Left lung (tissue), 10 donors: ENCODE measurements around the gene IGFLR1. TPM values are rescaled to one million over a fixed set of nuclear protein-coding genes. Genes with fewer than 3 reads are reported as not detected.
A peak's percentile ranks its signal among the peaks of the same experiment; 100 is the strongest.

ENCODE experiments used
- ATAC-seq: fragments of 200-7000 bp; cut with Tn5 transposase; one replicate; pipeline ENCODE4 v1.9.1; 2020; ENCODE audit warnings: moderate library complexity
- DNase-seq, 4 donors: peaks; one replicate each; pipeline ENCODE4 v3.0.0-alpha.2; 2013 to 2020
- H3K27ac ChIP-seq, 2 donors: fragments of 200-600 bp; sonication (generic) in 1 of 2; one replicate each; pipeline versions ENCODE4 v1.5.0 to v1.8.0; 2020 to 2021
- H3K27me3 ChIP-seq, 2 donors: fragments of 200-600 bp; sonication (generic) in 1 of 2; one replicate each; pipeline versions ENCODE4 v1.5.0 to v1.8.0; 2020 to 2021
- H3K36me3 ChIP-seq, 2 donors: fragments of 200-600 bp; sonication (generic) in 1 of 2; one replicate each; pipeline versions ENCODE4 v1.5.0 to v1.8.0; 2020 to 2021
- H3K4me1 ChIP-seq, 2 donors: fragments of 200-600 bp; one replicate each; pipeline ENCODE4 v1.8.0; 2021
- H3K4me3 ChIP-seq, 2 donors: fragments of 200-600 bp; sonication (generic) in 1 of 2; one replicate each; pipeline versions ENCODE4 v1.5.0 to v1.8.0; 2020 to 2021; ENCODE audit warnings: mild to moderate bottlenecking in 1 of 2
- H3K9me3 ChIP-seq, 2 donors: fragments of 200-600 bp; sonication (generic) in 1 of 2; one replicate each; pipeline versions ENCODE4 v1.5.0 to v1.8.0; 2020 to 2021
- CTCF ChIP-seq, 2 donors: fragments of 200-600 bp; sonication (generic) in 1 of 2; IDR thresholded peaks; one replicate each; pipeline versions ENCODE4 v1.5.0 to v1.8.0; 2021; ENCODE audit warnings: antibody characterized with exemption in 2 of 2
- intact Hi-C, 2 donors: fragments of 100-400 bp; cut with DNase I; formaldehyde crosslinking; loops; one replicate each; pipeline versions ENCODE4 v1.11.2 to v1.14.2; 2022
- polyA plus RNA-seq, 6 donors: library from polyadenylated mRNA; unstranded; fragments of 120-200 nt; gene quantifications; one replicate each; pipeline ENCODE4 v1.2.1, GENCODE V29; 2013; ENCODE audit not compliant: insufficient read length in 6 of 6
- total RNA-seq, 2 donors: library from RNA; stranded (reverse); fragmentation: NEBNext Ultra II Directional; extraction: Animal tissue kit (Norgen Biotek cat#: 25700); gene quantifications; one replicate each; pipeline ENCODE4 v1.2.1, GENCODE V29; 2021
- donor health status: DM: no; HTN: yes; CAD: no.
- donor health status: DM: no; HTN: no; CAD: no.

Gene IGFLR1
- total and polyA plus RNA-seq, 8 donors, result 2.0 to 25.8 (median 5.6) TPM

- Histone ChIP-seq H3K27ac (no peak overlapping the region), H3K4me3 (peak overlapping the region in 1 of 2 donors; percentile 95), H3K4me1 (peaks cover 12 to 37% of the 10 kb centered on the region in 2 donors), H3K36me3 (peaks cover 0 to 9% of the 10 kb centered on the region in 2 donors), H3K27me3 (peaks cover 0 to 4% of the 10 kb centered on the region in 2 donors), H3K9me3 (no peaks in the 10 kb centered on the region)
- DNase-seq (no peak), ATAC-seq (no peak)
- no peak for TF ChIP-seq CTCF (IDR thresholded peaks at IDR 0.05)
- intact Hi-C loops, result no loop called here
These were observed 26.9 kb downstream of the IGFLR1 start for GRCh38 chr19:35715355-35715809.

- Histone ChIP-seq H3K27ac (no peak overlapping the region), H3K27me3 (peaks cover 0 to 10% of the 10 kb centered on the region in 2 donors), H3K36me3 (peaks cover 0 to 3% of the 10 kb centered on the region in 2 donors), H3K4me1 (peaks cover 12 to 32% of the 10 kb centered on the region in 2 donors), H3K9me3 (no peaks in the 10 kb centered on the region), H3K4me3 (no peak overlapping the region)
- no peak for DNase-seq
- TF ChIP-seq CTCF (IDR thresholded peaks at IDR 0.05), result no peak
- ATAC-seq, result no peak
- intact Hi-C loops, result no loop called here
These were observed 27.5 kb downstream of the IGFLR1 start for GRCh38 chr19:35714601-35715354.

GRCh38 chr19:35713904-35714495 lies 28.3 kb downstream of the IGFLR1 start:
- no peak for ATAC-seq
- peaks cover 11 to 24% of the 10 kb centered on the region in 2 donors for H3K4me1 ChIP-seq
- TF ChIP-seq CTCF (IDR thresholded peaks at IDR 0.05), result no peak
- no peak overlapping the region for H3K27ac ChIP-seq
- H3K27me3 ChIP-seq, result peaks cover 0 to 14% of the 10 kb centered on the region in 2 donors
- H3K36me3 ChIP-seq, result no peaks in the 10 kb centered on the region
- DNase-seq, result no peak
- intact Hi-C loops, result no loop called here
- H3K9me3 ChIP-seq, result no peaks in the 10 kb centered on the region
- H3K4me3 ChIP-seq, result no peak overlapping the region

GRCh38 chr19:35713506-35713850 lies 28.8 kb downstream of the IGFLR1 start:
- Histone ChIP-seq H3K9me3 (no peaks in the 10 kb centered on the region), H3K27me3 (peaks cover 0 to 19% of the 10 kb centered on the region in 2 donors), H3K4me1 (peaks cover 7 to 19% of the 10 kb centered on the region in 2 donors), H3K27ac (no peak overlapping the region), H3K4me3 (no peak overlapping the region), H3K36me3 (no peaks in the 10 kb centered on the region)
- no peak for TF ChIP-seq CTCF (IDR thresholded peaks at IDR 0.05)
- ATAC-seq (no peak), DNase-seq (no peak)
- intact Hi-C loops, result no loop called here
